ENCODE results near the gene CDK11A. TPM values are rescaled to one million over a fixed set of nuclear protein-coding genes. Genes with fewer than 3 reads are reported as not detected.

The CDK11A gene
- total RNA-seq, 4 donors from 2014 or later = 10.8 to 53.4 (median 23.8) TPM

DNA sequence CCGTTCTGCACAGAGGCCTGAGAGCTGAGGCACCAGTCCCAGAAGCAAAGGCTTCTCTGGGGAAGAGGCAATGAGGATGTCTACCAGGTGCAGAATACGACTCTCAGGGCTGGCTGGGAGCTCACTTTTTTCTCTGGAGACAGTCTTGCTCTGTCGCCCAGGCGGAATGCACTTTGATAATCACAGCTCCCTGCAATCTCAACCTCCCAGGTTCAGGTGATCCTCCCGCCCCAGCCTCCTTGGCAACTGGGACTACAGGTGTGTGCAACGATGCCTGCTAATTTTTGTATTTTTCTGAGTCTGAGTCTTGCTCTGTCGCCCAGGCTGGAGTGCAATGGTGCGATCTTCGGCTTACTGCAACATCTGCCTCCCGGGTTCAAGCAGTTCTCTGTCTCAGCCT, 36.6 kb upstream of the CDK11A start:
- 88 to 100% methylated on average over 1 to 6 of the region's 10 CpGs for WGBS, 2 donors (ENCODE audit: low coverage in 1 of 2)
- TF ChIP-seq EP300 (IDR thresholded peaks at IDR 0.05) (no peak), POLR2A (IDR thresholded peaks at IDR 0.05) (no peak), POLR2AphosphoS5 (IDR thresholded peaks at IDR 0.05) (no peak)
- TF ChIP-seq, protein P1, sequence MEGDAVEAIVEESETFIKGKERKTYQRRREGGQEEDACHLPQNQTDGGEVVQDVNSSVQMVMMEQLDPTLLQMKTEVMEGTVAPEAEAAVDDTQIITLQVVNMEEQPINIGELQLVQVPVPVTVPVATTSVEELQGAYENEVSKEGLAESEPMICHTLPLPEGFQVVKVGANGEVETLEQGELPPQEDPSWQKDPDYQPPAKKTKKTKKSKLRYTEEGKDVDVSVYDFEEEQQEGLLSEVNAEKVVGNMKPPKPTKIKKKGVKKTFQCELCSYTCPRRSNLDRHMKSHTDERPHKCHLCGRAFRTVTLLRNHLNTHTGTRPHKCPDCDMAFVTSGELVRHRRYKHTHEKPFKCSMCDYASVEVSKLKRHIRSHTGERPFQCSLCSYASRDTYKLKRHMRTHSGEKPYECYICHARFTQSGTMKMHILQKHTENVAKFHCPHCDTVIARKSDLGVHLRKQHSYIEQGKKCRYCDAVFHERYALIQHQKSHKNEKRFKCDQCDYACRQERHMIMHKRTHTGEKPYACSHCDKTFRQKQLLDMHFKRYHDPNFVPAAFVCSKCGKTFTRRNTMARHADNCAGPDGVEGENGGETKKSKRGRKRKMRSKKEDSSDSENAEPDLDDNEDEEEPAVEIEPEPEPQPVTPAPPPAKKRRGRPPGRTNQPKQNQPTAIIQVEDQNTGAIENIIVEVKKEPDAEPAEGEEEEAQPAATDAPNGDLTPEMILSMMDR (IDR thresholded peaks at IDR 0.05) = no peak
- Histone ChIP-seq H3K36me3 (peaks cover 0 to 95% of the 10 kb centered on the region in 2 donors), H3K4me1 (peaks cover 0 to 22% (median 3%) of the 10 kb centered on the region in 3 donors), H3K9me3 (no peaks in the 10 kb centered on the region), H3K27me3 (no peaks in the 10 kb centered on the region), H3K4me3 (no peak overlapping the region), H3K27ac (no peak overlapping the region)
- no peak for ATAC-seq

DNA sequence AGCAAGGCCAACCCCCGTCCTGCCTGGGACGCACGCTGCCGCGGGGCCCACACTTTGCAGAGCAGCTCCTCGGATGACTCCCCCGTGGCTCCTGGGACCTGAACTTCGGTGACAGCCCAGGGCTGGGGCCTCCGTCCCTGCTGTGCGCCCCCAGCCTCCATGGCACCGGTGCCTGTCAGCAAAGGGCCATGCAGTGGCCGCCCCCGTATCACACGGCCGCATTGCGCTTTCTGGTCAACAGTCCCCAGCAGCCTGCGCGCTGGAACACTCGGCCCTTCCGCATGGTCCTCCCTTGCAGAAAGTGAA, 36.1 kb upstream of the CDK11A start:
- Histone ChIP-seq H3K4me1 (peaks cover 0 to 22% (median 3%) of the 10 kb centered on the region in 3 donors), H3K27me3 (no peaks in the 10 kb centered on the region), H3K27ac (no peak overlapping the region), H3K9me3 (no peaks in the 10 kb centered on the region), H3K36me3 (peaks cover 0 to 99% of the 10 kb centered on the region in 2 donors), H3K4me3 (no peak overlapping the region)
- WGBS, 2 donors (ENCODE audit: low coverage in 1 of 2) = 93% methylated on average over 9 of the region's 20 CpGs; no CpG with 5 or more reads in 1 of the 2 donors
- ATAC-seq = no peak
- TF ChIP-seq, protein P1 (IDR thresholded peaks at IDR 0.05) = no peak

DNA sequence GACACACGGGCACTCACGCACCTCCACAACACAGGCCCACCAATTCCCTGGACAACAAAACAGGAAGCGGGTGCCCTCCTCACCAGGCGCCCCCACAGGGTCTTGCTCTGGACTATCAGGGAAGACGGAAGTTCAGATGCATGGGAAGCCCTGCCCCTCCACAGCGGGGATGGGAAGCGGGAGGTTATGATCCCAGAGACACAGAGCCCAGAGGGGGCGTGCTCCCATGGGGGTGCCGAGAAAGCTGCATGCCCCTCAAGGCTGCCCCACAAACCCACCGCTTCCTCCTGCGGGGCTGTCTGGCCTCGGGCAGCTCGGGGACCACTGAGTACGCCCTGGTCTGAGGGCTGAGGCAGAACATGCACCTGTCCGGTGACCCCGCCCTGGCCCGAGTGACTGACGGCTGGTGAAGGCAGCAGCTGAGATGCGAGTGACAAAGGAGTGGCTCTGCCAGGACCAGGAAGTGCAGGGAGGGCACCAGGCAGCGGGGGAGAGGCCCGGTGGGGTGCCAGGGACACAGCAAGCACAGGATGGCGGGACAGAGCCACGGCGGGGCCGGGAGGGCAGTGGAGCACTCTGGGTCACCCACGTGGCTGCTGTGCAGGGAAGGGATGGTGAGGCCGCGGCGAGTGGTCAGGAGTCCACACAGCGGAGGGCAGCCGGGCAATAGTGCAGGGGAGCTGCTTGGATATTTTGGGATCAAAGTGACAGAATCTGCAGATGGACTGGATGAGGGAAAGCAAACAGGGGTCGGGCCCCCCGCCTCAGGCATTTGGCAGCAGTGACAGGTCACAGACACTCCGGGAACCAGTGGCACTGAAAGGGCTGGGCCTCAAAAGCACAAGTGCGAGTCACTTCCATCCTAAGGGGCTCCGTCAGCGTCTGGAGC, 35.5 kb upstream of the CDK11A start:
- peak overlapping the region in 2 of 4 donors; percentile 5 to 8 for H3K27ac ChIP-seq
- no peaks in the 10 kb centered on the region for H3K27me3 ChIP-seq
- no peaks in the 10 kb centered on the region for H3K9me3 ChIP-seq
- H3K4me1 ChIP-seq = peaks cover 0 to 22% (median 3%) of the 10 kb centered on the region in 3 donors
- ATAC-seq = no peak
- H3K4me3 ChIP-seq = no peak overlapping the region
- peaks cover 0 to 100% of the 10 kb centered on the region in 2 donors for H3K36me3 ChIP-seq
- WGBS, 2 donors (ENCODE audit: low coverage in 1 of 2) = 88 to 100% methylated on average over 5 of the region's 37 CpGs
- TF ChIP-seq POLR2AphosphoS5 (IDR thresholded peaks at IDR 0.05) (no peak), EP300 (IDR thresholded peaks at IDR 0.05) (no peak), POLR2A (IDR thresholded peaks at IDR 0.05) (no peak)
- TF ChIP-seq, protein P1 (IDR thresholded peaks at IDR 0.05) = no peak

DNA sequence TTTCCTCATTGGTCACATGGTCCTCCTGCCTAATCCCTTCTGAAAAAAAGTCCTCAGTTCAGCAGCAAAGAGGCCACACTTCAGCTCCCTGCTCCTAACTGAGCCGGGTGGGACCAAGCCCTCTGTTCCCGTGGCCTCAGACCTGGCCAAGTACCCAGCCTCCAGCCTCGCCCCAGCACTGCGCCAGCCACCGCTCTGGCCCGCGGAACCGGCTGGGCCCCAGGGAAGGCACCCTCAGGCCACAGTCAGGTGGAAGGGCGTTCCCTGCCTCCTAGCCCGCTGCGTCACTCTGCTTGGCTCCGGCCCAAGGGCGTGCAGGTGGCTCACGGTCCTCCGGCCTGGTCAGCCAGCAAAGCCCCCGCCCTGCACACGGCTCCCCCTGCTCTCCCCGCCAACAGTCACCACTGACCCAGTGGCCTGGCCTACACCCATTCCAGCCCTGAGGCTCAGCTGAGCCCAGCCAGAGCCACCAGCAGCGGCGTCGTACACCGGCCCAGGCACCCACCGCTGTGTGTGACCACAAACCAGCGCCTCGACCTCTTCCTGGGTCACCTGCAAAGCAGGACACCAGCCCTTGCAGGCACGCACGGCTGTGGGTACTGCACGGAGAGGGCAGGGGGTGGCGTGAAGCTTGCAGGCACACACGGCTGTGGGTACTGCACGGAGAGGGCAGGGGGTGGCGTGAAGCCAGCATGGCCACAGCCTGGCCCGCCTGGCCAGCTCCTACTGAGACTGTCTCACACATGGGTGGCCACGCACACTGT, 34.7 kb upstream of the CDK11A start:
- ATAC-seq = peak; percentile 75
- H3K4me3 ChIP-seq = no peak overlapping the region
- peaks cover 0 to 100% of the 10 kb centered on the region in 2 donors for H3K36me3 ChIP-seq
- H3K27me3 ChIP-seq = no peaks in the 10 kb centered on the region
- peaks cover 0 to 22% (median 3%) of the 10 kb centered on the region in 3 donors for H3K4me1 ChIP-seq
- WGBS, 2 donors (ENCODE audit: low coverage in 1 of 2) = 65 to 80% methylated on average over 4 to 5 of the region's 34 CpGs
- no peaks in the 10 kb centered on the region for H3K9me3 ChIP-seq
- TF ChIP-seq EP300 (IDR thresholded peaks at IDR 0.05) = no peak
- peak overlapping the region in 2 of 4 donors; percentile 5 to 8 for H3K27ac ChIP-seq

DNA sequence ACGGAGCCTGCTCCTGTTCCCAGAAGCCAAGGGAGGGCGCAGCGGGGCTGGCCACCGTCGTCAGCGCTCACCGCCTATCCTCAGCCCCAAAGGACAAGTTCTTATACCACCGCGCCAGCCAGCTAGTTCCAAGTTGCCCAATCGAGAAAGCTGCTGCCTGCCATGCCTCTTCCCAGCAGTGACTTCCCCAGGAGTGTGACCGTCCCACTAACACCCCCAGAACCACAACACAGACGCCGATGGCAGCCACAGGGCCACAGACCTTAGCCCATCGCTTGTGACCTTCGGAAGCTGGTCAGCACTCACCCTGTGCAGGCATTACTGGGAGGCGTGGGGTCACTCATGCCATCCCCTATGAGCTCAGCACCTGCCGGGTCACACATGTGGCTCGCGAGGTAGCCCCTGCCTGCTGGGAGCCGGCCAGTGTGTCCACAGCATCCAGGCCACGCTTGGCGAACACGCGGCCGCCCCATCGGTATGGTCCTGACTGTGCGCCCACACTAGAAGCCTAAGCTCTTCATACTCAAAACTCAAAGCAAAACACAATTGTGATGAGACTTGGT, 34.0 kb upstream of the CDK11A start:
- ATAC-seq = no peak
- 83% methylated on average over 1 of the region's 27 CpGs; no CpG with 5 or more reads in 1 of the 2 donors for WGBS, 2 donors (ENCODE audit: low coverage in 1 of 2)
- H3K9me3 ChIP-seq = no peaks in the 10 kb centered on the region
- H3K4me3 ChIP-seq = no peak overlapping the region
- no peak for TF ChIP-seq EP300 (IDR thresholded peaks at IDR 0.05)
- TF ChIP-seq, protein P1 (IDR thresholded peaks at IDR 0.05) = no peak
- TF ChIP-seq POLR2A (IDR thresholded peaks at IDR 0.05) = no peak
- TF ChIP-seq POLR2AphosphoS5 (IDR thresholded peaks at IDR 0.05) = no peak
- peak overlapping the region in 1 of 4 donors; percentile 5 for H3K27ac ChIP-seq
- H3K4me1 ChIP-seq = peaks cover 0 to 22% (median 3%) of the 10 kb centered on the region in 3 donors
- peaks cover 0 to 100% of the 10 kb centered on the region in 2 donors for H3K36me3 ChIP-seq
- H3K27me3 ChIP-seq = no peaks in the 10 kb centered on the region

Data from gastroesophageal sphincter (tissue), 4 donors.